ENCODE results near the gene NIFK. TPM values are rescaled to one million over a fixed set of nuclear protein-coding genes. Genes with fewer than 3 reads are reported as not detected.

Gene NIFK
- total and polyA plus RNA-seq, 2 of the 4 experiments (the other 2 are of a cell fraction) = 19.5 to 24.3 TPM

GRCh38 chr2:121716126-121716525 lies 20.5 kb downstream of the NIFK start:
- Histone ChIP-seq H3K4me3 (ENCODE audit: insufficient read depth, low read depth, low read length) (no peak overlapping the region), H3K56ac (ENCODE audit: extremely low read depth, insufficient read depth, low read length) (no peak overlapping the region), H3K9me1 (ENCODE audit: insufficient read depth, low read length) (peaks cover 3% of the 10 kb centered on the region; the same call in 1 of the 2 replicates), H2AFZ (replicated peaks; ENCODE audit: low read length, poor library complexity) (no peak overlapping the region), H2BK20ac (ENCODE audit: low read depth, low read length) (no peak overlapping the region), H4K20me1 (ENCODE audit: insufficient read depth, low read length) (no peaks in the 10 kb centered on the region), H4K91ac (ENCODE audit: insufficient read depth, low read depth, low read length) (no peak overlapping the region), H3K4me1 (ENCODE audit: control insufficient read depth, insufficient read depth, low read length) (peaks cover under 1% of the 10 kb centered on the region; the same call in 1 of the 2 replicates), H3K18ac (ENCODE audit: low read depth, low read length) (no peak overlapping the region), H2AK9ac (replicated peaks; ENCODE audit: low read depth, low read length, poor library complexity) (no peak overlapping the region), H3K4me2 (ENCODE audit: low read depth, low read length) (no peak overlapping the region), H3K14ac (replicated peaks; ENCODE audit: low read depth, low read length) (no peak overlapping the region), H3K4ac (ENCODE audit: low read depth, low read length) (no peak overlapping the region), H3K27me3 (ENCODE audit: control insufficient read depth, insufficient read depth, low read length) (no peaks in the 10 kb centered on the region), H2AK5ac (ENCODE audit: low read depth, low read length) (no peak overlapping the region), H4K8ac (ENCODE audit: low read depth in 2 of 2, low read length in 2 of 2) (no peak overlapping the region), H2BK5ac (ENCODE audit: low read depth, low read length, poor library complexity, severe bottlenecking) (no peak overlapping the region), H3K27ac (ENCODE audit: insufficient read depth, low read length) (no peak overlapping the region), H2BK15ac (ENCODE audit: low read depth, low read length) (no peak overlapping the region), H3K36me3 (ENCODE audit: control insufficient read depth, insufficient read depth, low read length) (no peaks in the 10 kb centered on the region), H3K23ac (ENCODE audit: low read depth, low read length) (no peak overlapping the region), H3K79me1 (ENCODE audit: low read depth in 1 of 2, low read length in 2 of 2) (no peaks in the 10 kb centered on the region), H2BK120ac (ENCODE audit: low read depth, low read length) (no peak overlapping the region), H3K9me3 (ENCODE audit: control insufficient read depth, insufficient read depth, low read length) (no peaks in the 10 kb centered on the region), H4K5ac (ENCODE audit: low read depth, low read length) (no peak overlapping the region), H3K9ac (ENCODE audit: low read depth, low read length) (no peak overlapping the region)
- TF ChIP-seq BHLHE40 (IDR thresholded peaks at IDR 0.05; ENCODE audit: low read depth, low read length) = no peak
- TF ChIP-seq MXI1 (IDR thresholded peaks at IDR 0.05; ENCODE audit: borderline replicate concordance, low read depth, low read length) = no peak
- no peak for TF ChIP-seq MAZ (IDR thresholded peaks at IDR 0.05; ENCODE audit: borderline replicate concordance, low read depth, low read length)
- no peak for TF ChIP-seq RCOR1 (IDR thresholded peaks at IDR 0.05; ENCODE audit: insufficient replicate concordance, low read length)
- TF ChIP-seq USF2 (IDR thresholded peaks at IDR 0.05; ENCODE audit: low read depth, low read length) = no peak
- TF ChIP-seq MAFK (IDR thresholded peaks at IDR 0.05; ENCODE audit: low read depth, low read length) = no peak
- TF ChIP-seq FOS (IDR thresholded peaks at IDR 0.05; ENCODE audit: low read depth, low read length) = no peak
- TF ChIP-seq CHD1 (IDR thresholded peaks at IDR 0.05; ENCODE audit: low read depth, low read length) = no peak
- TF ChIP-seq RAD21 (IDR thresholded peaks at IDR 0.05; ENCODE audit: low read length) = no peak
- no peak for TF ChIP-seq NFE2L2 (IDR thresholded peaks at IDR 0.05; ENCODE audit: low read depth, low read length)
- no peak for TF ChIP-seq SMC3 (IDR thresholded peaks at IDR 0.05; ENCODE audit: low read depth, low read length)
- no peak for TF ChIP-seq ELK1 (IDR thresholded peaks at IDR 0.05; ENCODE audit: borderline replicate concordance, low read depth, low read length)
- TF ChIP-seq POLR2A (IDR thresholded peaks at IDR 0.05; ENCODE audit: low read depth, low read length) = no peak
- no peak for TF ChIP-seq CTCF (conservative IDR thresholded peaks at IDR 0.05; ENCODE audit: low read depth, low read length)
- no peak for TF ChIP-seq CEBPB (IDR thresholded peaks at IDR 0.05; ENCODE audit: low read depth, low read length)
- no peak for TF ChIP-seq RFX5 (IDR thresholded peaks at IDR 0.05; ENCODE audit: low read depth, low read length)
- ChIA-PET CTCF (interaction anchor here (0.6 kb wide), 2 partner anchors 346 to 622 kb away, joined by 3 read pairs; no protein-coding TSS in a partner anchor), POLR2A (ENCODE audit: unreplicated experiment) (interaction anchor here (1.5 kb wide), 1 partner anchor 185 kb away, joined by 12 read pairs; the partner anchor contains the start of gene RNU4ATAC)
- no peak for DNase-seq
- intact Hi-C loops (cut with micrococcal nuclease) (loop anchor here (5.0 kb wide), 1 partner anchor 119 kb away; no protein-coding TSS in a partner anchor), dilution Hi-C loops (cut with HindIII; ENCODE audit: low sequenced_read_pairs, unreplicated experiment) (no loop called here), in situ Hi-C loops (cut with MboI; ENCODE audit: low sequenced_read_pairs) (no loop called here)
- no peak for ATAC-seq (ENCODE audit: low read depth)
- no CpG with 5 or more reads among the region's 1 CpG for WGBS, 2 experiments (ENCODE audit: extremely low coverage in 2 of 2, insufficient read length in 1 of 2)
- BruUV-seq (replicated peaks) = no TSS peak
